ENCODE data around the gene ABHD16A. TPM values are rescaled to one million over a fixed set of nuclear protein-coding genes. Genes with fewer than 3 reads are reported as not detected.

The ABHD16A gene
- total and polyA plus RNA-seq, 2 donors (not counting 3 experiments of a cell fraction or from before 2014, with no cell fraction given), result 48.9 to 60.3 TPM

DNA sequence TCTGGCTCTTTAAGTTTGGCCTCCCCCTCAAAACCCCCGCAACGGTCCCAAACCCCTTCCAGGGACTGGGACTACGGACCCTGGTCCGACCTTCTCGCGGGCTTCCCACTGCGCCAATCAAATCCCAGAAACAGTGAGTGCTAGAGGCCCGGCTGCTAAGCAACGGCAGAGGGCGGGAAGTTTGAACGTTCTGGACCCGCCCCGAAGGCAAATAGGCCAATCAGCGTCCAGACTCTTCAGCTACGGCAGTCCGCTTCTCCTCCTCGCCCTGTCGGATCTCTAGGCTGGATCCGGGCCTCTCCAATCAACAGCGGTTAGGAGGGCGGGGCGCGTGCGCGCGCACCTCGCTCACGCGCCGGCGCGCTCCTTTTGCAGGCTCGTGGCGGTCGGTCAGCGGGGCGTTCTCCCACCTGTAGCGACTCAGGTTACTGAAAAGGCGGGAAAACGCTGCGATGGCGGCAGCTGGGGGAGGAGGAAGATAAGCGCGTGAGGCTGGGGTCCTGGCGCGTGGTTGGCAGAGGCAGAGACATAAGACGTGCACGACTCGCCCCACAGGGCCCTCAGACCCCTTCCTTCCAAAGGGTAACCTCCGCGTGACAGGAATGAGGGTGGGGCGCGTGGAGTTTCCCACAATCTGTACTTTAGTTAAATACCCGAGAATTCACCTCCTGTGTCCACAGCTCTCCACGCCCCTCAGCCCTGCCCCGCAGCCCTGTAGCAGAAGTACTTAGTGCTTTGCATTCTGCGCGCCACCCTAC lies 36.7 kb upstream of the ABHD16A start, which contains the start of gene MSH5:
Gene MSH5 (plus strand): TSS at position 367 of the 758 bp plus-strand sequence. CDS start 462 bp downstream, outside the sequence.
- CTCF ChIA-PET, result interaction anchor here (0.8 to 6.0 kb wide), 10 partner anchors 10 to 104 kb away, joined by 3 to 55 read pairs (median 6); partner anchors contain the start of genes ABHD16A, DDAH2 and LY6G5C
- H3K4me1 ChIP-seq (ENCODE audit: control insufficient read depth, extremely low read depth, insufficient read depth, low read length), result peaks cover 31% of the 10 kb centered on the region
- H3K27me3 ChIP-seq (ENCODE audit: control insufficient read depth in 2 of 2, insufficient read depth in 2 of 2, low read length in 2 of 2), result no peaks in the 10 kb centered on the region
- no peaks in the 10 kb centered on the region for H4K20me1 ChIP-seq (replicated peaks; ENCODE audit: control insufficient read depth, extremely low read depth, insufficient read depth, low read length)
- peak within 1 kb of the TSS; percentile 81 for H3K9ac ChIP-seq (replicated peaks; ENCODE audit: extremely low read depth, insufficient read depth, low read length)
- TF ChIP-seq MAX (IDR thresholded peaks at IDR 0.05; ENCODE audit: insufficient read depth, insufficient read length) (peak; percentile 43), EZH2 (IDR thresholded peaks at IDR 0.05; ENCODE audit: borderline replicate concordance, low read depth, low read length, severe bottlenecking) (no peak), POLR2AphosphoS5 (IDR thresholded peaks at IDR 0.05; ENCODE audit: insufficient read depth, low read depth, low read length) (peak; percentile 76), POLR2A (IDR thresholded peaks at IDR 0.05; ENCODE audit: low read depth, low read length) (peak; percentile 65)
- no peaks in the 10 kb centered on the region for H3K36me3 ChIP-seq (ENCODE audit: control insufficient read depth in 2 of 2, extremely low read depth in 1 of 2, insufficient read depth in 2 of 2, low read length in 2 of 2)
- intact Hi-C loops (cut with micrococcal nuclease), result loop anchor here (1.0 to 10.0 kb wide), 7 partner anchors 37 to 195 kb away; partner anchors contain the start of genes ABHD16A, ATP6V1G2, BAG6 and C6orf47
- DNase-seq (ENCODE audit: low read depth, low spot score) (peak; percentile 100), FAIRE-seq (peak; percentile 99)
- BruUV-seq (replicated peaks), result TSS peak; percentile 11
- dilution Hi-C loops (cut with MboI; ENCODE audit: extremely low pct_ligation_motif_present, low sequenced_read_pairs), result no loop called here
- H3K9me3 ChIP-seq (replicated peaks; ENCODE audit: control insufficient read depth, insufficient read depth, low read length), result no peaks in the 10 kb centered on the region
- POLR2A ChIA-PET, result interaction anchor here (0.5 to 3.2 kb wide), 5 partner anchors 10 to 159 kb away, joined by 3 to 19 read pairs (median 4); partner anchors contain the start of genes ABHD16A, DDAH2, HSPA1A and HSPA1B
- H3K27ac ChIP-seq (ENCODE audit: insufficient read depth, low read depth, low read length), result peak within 1 kb of the TSS; percentile 94
- peak within 1 kb of the TSS; percentile 23 to 76 (median 61) for H3K4me3 ChIP-seq (replicated peaks in 1 of 3; ENCODE audit: insufficient read depth in 1 of 3, low read depth in 1 of 3, low read length in 3 of 3)
- peak within 1 kb of the TSS; percentile 35 for H2AFZ ChIP-seq (ENCODE audit: low read depth, low read length)
- H3K79me2 ChIP-seq (ENCODE audit: control insufficient read depth, insufficient read depth, low read length), result peaks cover 24% of the 10 kb centered on the region
- no peaks in the 10 kb centered on the region for H3K9me1 ChIP-seq (replicated peaks; ENCODE audit: control insufficient read depth, extremely low read depth, insufficient read depth, low read length)
- H3K4me2 ChIP-seq (ENCODE audit: insufficient read depth, low read length), result peak within 1 kb of the TSS; percentile 79
